GM12892 (cell line): ENCODE results near the gene FARP2.

Source experiments
- POLR2A ChIP-seq: IDR thresholded peaks from 2 replicates; pipeline ENCODE4 v1.6.1; 2011; ENCODE audit warnings: low read depth, low read length, control low read depth
- POLR2AphosphoS5 ChIP-seq: IDR thresholded peaks from 2 replicates; pipeline ENCODE4 v1.6.1; 2011; ENCODE audit warnings: low read depth, low read length, control low read depth

DNA sequence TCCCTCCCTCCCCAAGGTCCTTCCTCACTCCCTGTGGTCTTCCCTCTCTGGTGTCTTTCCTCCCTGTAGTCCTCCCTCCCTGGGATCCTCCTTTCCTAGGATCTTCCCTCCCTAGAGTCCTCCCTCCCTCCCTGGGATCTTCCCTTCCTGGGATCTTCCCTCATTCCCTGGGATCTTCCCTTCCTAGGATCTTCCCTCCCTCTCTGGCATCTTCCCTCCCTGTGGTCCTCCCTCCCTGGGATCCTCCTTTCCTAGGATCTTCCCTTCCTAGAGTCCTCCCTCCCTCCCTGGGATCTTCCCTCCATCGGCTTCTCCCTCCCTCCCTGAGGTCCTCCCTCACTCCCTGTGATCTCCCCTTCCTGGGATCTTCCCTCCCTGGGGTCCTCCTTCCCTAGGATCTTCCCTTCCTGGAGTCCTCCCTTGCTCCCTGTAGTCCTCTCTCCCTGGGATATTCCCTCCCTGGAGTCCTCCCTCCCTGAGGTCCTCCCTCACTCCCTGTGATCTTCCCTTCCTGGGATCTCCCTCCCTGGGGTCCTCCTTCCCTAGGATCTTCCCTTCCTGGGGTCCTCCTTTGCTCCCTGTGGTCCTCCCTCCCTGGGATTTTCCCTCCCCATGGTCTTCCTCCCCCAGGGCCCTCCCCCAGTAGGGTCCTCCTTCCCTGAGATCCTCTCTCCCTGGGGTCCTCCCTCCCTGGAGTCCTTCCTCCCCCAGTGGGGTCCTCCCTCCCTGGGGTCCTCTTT lies 129.3 kb downstream of the FARP2 start:
- no peak for TF ChIP-seq POLR2A
- TF ChIP-seq POLR2AphosphoS5: no peak
